Uterine smooth muscle cell (primary cell): ENCODE data around the gene CHAC1. TPM values are rescaled to one million over a fixed set of nuclear protein-coding genes. Genes with fewer than 3 reads are reported as not detected.

ENCODE experiments used
- total RNA-seq: library from RNA; depleted of rRNA; stranded (reverse); fragments of >200 nt; gene quantifications from 2 replicates; pipeline ENCODE4 v1.2.3, GENCODE V29; 2014

CHAC1 gene
- total RNA-seq, result 36.5 and 49.2 TPM in 2 replicates

GRCh38 chr15:40952901-40953712, at the start of gene CHAC1:
Gene CHAC1, plus strand, starts transcription at chr15:40953471. Its CDS starts 113 bp downstream, at chr15:40953584.

GRCh38 chr15:40928821-40929659, 24.2 kb upstream of the CHAC1 start, which contains the start of gene DLL4:
Gene DLL4, plus strand, starts transcription at chr15:40929340. Its CDS starts 329 bp downstream, at chr15:40929669.

Other genes with a start within 250 kb of the CHAC1 start
- gene RMDN3, start 198.2 kb upstream of the CHAC1 start, total RNA-seq, result 19.7 and 20.9 TPM in 2 replicates
- gene GCHFR, start 189.4 kb upstream of the CHAC1 start, total RNA-seq, result 1.6 and 1.7 TPM in 2 replicates
- not detected in 2 replicates for gene C15orf62, start 183.5 kb upstream of the CHAC1 start, total RNA-seq
- 25.1 and 31.5 TPM in 2 replicates for gene ZFYVE19, start 146.4 kb upstream of the CHAC1 start, total RNA-seq
- gene DNAJC17, start 146.0 kb upstream of the CHAC1 start, total RNA-seq, result 18.9 and 51.0 TPM in 2 replicates
- not detected in 2 replicates for gene PPP1R14D, start 124.8 kb upstream of the CHAC1 start, total RNA-seq
- 0.37 and 0.66 TPM in 2 replicates for gene SPINT1, start 109.4 kb upstream of the CHAC1 start, total RNA-seq
- not detected in 2 replicates for gene RHOV, start 79.2 kb upstream of the CHAC1 start, total RNA-seq
- 51.7 and 59.8 TPM in 2 replicates for gene VPS18, start 59.0 kb upstream of the CHAC1 start, total RNA-seq
- 0.12 and 0.66 TPM in 2 replicates for gene DLL4, start 24.1 kb upstream of the CHAC1 start, total RNA-seq
- gene INO80, start 162.8 kb downstream of the CHAC1 start, total RNA-seq, result 28.1 and 32.6 TPM in 2 replicates